ENCODE results near the gene NREP.

NREP gene

GRCh38 chr5:111756581-111757354, at the start of gene NREP:
NREP (minus strand) TSS chr5:111757194; CDS start chr5:111755772, 1,422 bp downstream.
- peak; percentile 16 for DNase-seq

DNA sequence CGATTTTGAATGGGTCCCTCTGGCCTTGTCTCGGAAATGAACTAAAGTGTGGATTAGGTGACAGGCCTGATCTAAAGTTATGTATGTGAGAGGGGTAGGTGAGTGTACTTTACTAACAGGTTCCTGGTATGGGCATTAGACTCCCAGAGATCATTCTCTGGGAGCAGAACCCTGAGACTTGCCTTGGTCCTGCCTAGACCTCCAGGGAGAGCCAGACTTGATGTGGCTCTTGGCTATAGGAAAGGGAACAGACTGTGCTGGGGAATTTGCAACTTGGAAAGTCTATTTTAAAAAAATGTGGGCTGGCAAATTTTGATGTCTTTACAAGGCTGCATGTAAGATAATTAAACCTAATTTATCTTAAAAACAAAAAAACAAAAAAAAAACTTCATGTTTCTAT, 49.8 kb upstream of the NREP start:
- DNase-seq: no peak

GRCh38 chr5:111806156-111806555, 49.2 kb upstream of the NREP start:
- no peak for DNase-seq

- no peak for DNase-seq
Observed at GRCh38 chr5:111805071-111805470, 48.1 kb upstream of the NREP start.

- no peak for DNase-seq
Observed at GRCh38 chr5:111800351-111800750, 43.4 kb upstream of the NREP start.

- DNase-seq: no peak
Observed at GRCh38 chr5:111795142-111795541, 38.1 kb upstream of the NREP start.

DNA sequence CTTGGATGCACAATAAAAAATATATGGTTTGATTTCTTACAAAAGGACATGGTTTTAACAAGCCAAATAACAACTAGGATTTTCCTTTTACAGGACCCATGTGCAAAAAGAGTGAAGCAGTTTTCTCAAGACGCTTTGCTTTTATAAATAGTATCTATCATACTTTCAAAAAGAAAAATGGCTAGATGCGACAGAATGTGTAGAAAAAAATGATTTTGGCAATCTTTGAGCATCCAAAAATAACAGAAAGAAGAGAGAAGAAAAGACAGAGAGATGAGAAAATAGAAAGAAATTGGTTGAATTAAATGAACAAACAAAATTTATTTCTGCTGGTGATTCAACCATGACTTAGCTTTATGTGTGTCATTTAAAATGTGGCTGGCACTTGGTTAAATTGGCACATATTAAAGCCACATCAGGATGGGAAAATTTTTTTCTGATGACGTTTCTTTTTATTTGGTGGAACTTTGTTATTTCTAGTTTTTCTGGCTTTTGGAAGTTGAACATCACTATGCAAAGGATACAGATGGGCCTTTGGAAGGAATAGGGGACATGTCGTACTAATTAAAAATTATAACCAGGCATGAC, 35.6 kb upstream of the NREP start:
- DNase-seq: no peak

GRCh38 chr5:111790295-111790694, 33.3 kb upstream of the NREP start:
- DNase-seq: no peak

DNA sequence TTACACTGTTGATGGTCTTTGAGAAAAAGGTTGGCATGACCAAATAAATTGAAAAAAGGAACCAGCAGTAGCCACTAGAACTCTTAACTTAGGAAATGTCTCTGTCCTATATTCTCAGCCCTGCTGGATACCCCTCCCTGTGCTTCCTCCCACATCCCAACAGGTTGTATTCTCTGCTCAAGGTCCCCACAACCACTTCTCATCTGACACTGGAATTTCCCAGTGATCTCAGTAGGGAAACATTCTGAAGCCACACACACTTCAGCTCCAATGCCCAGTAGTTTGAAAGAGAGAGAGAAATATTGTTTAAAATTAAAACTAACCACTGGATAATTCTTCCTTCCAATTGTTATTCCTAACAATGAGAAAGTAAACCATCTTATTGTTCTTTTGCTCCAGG, 30.0 kb upstream of the NREP start:
- DNase-seq: no peak

- DNase-seq: no peak
Observed at GRCh38 chr5:111784491-111785181, 27.6 kb upstream of the NREP start.

GRCh38 chr5:111783537-111783936, 26.5 kb upstream of the NREP start:
- no peak for DNase-seq

DNA sequence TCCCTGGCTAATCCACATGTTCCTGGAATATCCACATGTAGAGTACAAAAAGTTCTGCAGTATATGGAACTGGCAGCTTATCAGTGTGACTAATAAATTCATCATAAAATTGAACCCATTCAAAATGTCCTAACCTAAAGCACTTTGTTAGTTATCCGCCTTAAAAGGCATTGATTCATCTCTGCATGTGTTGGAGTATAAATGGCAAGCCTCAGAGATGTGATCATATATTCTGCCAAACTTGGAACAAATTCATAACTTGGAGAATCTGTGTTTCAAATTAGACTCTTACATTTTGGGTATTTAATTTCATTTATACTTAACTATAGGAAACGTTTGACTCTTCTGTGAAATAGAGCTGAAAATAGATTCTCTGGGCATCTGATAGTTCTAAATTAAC, 25.2 kb upstream of the NREP start:
- no peak for DNase-seq

GRCh38 chr5:111781200-111781599, 24.2 kb upstream of the NREP start:
- DNase-seq: no peak

GRCh38 chr5:111779922-111780292, 22.9 kb upstream of the NREP start:
- no peak for DNase-seq

GRCh38 chr5:111779260-111779921, 22.4 kb upstream of the NREP start:
- DNase-seq: no peak

GRCh38 chr5:111776913-111777781, 20.2 kb upstream of the NREP start:
- no peak for DNase-seq

DNA sequence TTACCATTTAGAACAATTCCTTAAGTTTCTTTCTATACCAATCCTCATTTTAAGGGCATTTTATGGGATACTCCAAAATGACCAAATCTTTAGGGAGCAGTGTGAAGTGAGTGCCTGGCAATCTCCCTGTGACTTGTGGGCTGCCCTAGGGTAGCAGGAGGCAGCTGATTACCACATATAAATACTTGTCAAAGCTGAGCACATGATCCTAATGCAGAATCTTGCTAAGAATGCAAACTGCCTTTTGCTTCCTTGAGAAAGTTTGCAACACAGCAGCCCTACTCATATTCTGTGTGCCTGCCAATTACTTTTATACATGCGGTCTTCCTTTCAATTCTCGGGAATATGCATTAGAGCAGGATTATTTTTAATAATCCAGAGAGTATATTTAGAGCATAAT, 18.2 kb upstream of the NREP start:
- DNase-seq: no peak

DNA sequence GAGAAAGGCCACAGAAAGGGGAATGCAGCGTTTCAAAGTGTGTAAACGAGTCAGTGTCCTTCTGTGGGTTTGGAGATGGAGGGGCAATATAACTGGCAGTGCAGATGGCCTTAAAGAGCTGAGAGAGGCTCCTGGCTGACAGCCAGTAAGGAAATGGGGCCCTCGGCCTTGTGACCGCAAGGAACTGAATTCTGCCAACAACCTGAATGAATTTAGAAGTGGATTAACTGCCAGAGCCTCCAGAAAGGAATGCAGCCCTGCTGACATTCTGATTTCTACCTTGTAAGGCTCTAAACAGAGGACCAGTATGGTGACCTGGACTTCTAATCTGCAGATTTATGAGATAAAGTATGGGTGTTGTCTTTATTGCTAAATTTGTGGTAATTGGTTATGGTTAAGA, 17.5 kb upstream of the NREP start:
- no peak for DNase-seq

DNA sequence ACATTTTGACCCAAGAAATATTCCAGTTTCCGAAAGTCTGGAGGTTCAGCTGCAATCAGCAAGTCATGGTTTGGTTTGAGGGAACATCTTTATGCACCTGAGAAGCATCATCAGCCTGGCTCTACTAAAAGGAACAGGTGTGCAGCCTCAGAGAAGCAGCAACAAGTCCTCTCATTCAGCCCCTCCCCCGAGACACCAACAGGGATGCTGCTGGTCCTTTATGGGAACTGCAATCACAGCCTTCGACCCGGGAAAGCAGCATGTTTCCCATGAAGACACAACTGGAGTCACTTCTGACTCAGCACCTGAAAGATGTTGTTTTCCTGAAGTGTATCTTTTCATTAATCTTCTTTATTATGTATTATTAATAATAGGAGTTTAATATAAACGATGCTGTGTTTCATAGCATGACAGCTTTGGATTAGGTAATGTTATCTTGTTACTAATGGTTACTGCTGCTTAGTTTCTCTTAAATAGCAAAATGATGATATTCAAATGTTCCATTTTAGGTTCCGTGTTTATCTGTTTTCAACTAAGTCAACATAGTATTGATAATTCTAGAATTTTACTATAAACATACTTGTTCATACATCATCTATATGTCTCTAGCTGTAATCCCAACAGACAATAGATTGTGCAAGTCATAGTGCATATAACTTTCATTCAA, 15.6 kb upstream of the NREP start:
- no peak for DNase-seq

DNA sequence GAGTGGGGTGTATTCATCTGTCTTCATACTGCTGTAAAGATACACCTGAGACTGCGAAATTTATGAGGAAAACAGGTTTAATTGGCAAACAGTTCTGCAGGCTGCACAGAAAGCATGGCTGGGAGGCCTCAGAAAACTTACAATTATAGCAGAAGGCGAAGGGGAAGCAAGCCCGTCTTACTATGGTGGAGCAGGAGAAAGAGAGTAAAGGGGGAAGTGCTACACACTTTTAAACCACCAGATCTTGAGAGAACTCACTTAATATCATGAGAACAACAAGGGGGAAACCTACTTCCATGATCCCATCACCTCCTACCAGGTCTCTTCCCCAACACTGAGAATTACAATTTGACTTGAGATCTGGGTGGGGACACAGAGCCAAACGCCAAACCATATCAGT, 12.5 kb upstream of the NREP start:
- DNase-seq: no peak

DNA sequence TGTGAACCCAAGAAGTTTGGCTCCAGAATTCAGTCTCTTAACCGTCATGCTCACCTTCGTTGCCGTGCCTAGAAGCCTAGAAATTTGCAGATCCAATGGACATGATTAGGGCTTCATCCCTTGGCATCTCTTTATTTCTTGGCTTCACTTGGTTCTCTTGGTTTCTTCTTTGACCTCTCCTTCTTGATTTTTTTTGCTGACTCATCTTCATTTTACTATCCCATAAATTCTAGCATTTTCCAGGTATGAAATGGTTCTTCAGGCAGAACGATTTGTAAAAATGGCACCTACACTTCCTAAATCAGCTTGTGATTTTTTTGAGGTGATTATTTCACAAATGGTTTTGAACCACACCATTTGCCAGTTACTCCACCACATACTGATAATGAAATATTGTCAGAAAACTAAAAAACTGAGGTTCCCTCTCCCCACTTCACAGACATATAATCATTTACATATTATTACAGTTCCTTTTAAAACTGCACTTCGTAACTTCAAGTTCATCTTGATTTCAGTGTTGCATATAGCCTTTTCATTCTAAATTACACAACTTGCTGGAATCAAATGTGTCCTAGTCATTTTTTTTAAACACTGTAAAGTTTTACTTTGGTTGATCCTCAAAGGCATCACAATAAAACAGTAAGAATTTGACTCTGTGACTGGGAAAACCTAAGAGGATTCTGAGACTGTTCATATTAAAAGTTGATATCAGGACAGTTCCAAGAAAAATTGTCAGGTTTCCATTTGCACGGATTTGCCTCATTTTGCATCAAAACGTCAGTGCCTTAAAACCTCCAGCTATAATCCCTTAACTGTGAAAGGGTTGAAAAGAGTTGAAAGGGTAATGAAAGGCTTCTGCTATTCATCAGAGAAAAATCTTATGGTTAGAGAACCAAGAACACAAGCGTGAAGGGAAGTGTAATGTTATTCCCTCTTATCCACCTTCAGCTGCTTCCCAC, 8.9 kb upstream of the NREP start:
- no peak for DNase-seq
